Measurements from ENCODE around the gene ADGRF3.

GRCh38 chr2:26382564-26382963, 36.0 kb upstream of the ADGRF3 start:
- TF ChIP-seq, protein P1, sequence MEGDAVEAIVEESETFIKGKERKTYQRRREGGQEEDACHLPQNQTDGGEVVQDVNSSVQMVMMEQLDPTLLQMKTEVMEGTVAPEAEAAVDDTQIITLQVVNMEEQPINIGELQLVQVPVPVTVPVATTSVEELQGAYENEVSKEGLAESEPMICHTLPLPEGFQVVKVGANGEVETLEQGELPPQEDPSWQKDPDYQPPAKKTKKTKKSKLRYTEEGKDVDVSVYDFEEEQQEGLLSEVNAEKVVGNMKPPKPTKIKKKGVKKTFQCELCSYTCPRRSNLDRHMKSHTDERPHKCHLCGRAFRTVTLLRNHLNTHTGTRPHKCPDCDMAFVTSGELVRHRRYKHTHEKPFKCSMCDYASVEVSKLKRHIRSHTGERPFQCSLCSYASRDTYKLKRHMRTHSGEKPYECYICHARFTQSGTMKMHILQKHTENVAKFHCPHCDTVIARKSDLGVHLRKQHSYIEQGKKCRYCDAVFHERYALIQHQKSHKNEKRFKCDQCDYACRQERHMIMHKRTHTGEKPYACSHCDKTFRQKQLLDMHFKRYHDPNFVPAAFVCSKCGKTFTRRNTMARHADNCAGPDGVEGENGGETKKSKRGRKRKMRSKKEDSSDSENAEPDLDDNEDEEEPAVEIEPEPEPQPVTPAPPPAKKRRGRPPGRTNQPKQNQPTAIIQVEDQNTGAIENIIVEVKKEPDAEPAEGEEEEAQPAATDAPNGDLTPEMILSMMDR (IDR thresholded peaks at IDR 0.05), result no peak
- TF ChIP-seq EZH2 (IDR thresholded peaks at IDR 0.05; ENCODE audit: borderline replicate concordance, insufficient read depth, low read depth, low read length, poor library complexity, severe bottlenecking), result no peak
